ENCODE results near the gene OSTN. TPM values are rescaled to one million over a fixed set of nuclear protein-coding genes. Genes with fewer than 3 reads are reported as not detected.
"Not testable (repeated sequence)": the region's sequence is repeated elsewhere in the genome, so short reads cannot be mapped to it uniquely, and the experiment has no call there.

OSTN gene
- total RNA-seq, 1 donor from 2014 or later, result not detected

- Histone ChIP-seq H3K9me3 (no peaks in the 10 kb centered on the region), H3K27ac (no peak overlapping the region), H3K4me3 (no peak overlapping the region), H3K4me1 (no peaks in the 10 kb centered on the region), H3K27me3 (no peaks in the 10 kb centered on the region), H3K36me3 (no peaks in the 10 kb centered on the region)
- DNase-seq (no peak), ATAC-seq (no peak)
- TF ChIP-seq CTCF (IDR thresholded peaks at IDR 0.05), result no peak
- intact Hi-C loops (cut with DNase I), result no loop called here
Measured at GRCh38 chr3:191262650-191263049, 63.6 kb downstream of the OSTN start.

GRCh38 chr3:191263365-191263764 is 64.3 kb downstream of the OSTN start:
- TF ChIP-seq CTCF (IDR thresholded peaks at IDR 0.05), result no peak
- intact Hi-C loops (cut with DNase I), result no loop called here

GRCh38 chr3:191263850-191264249 is 64.8 kb downstream of the OSTN start:
- Histone ChIP-seq H3K4me1 (no peaks in the 10 kb centered on the region), H3K36me3 (no peaks in the 10 kb centered on the region), H3K4me3 (peak overlapping the region; percentile 9), H3K27ac (peak overlapping the region; percentile 27), H3K27me3 (no peaks in the 10 kb centered on the region), H3K9me3 (no peaks in the 10 kb centered on the region)
- ATAC-seq (peak; percentile 51), DNase-seq (no peak)
- intact Hi-C loops (cut with DNase I), result no loop called here
- no peak for TF ChIP-seq CTCF (IDR thresholded peaks at IDR 0.05)

More at GRCh38 chr3:191263365-191263764, 64.3 kb downstream of the OSTN start:
- no peak for DNase-seq
- H3K9me3 ChIP-seq, result no peaks in the 10 kb centered on the region
- peak overlapping the region; percentile 27 for H3K27ac ChIP-seq
- no peaks in the 10 kb centered on the region for H3K4me1 ChIP-seq
- H3K4me3 ChIP-seq, result peak overlapping the region; percentile 9
- ATAC-seq, result no peak
- no peaks in the 10 kb centered on the region for H3K27me3 ChIP-seq
- no peaks in the 10 kb centered on the region for H3K36me3 ChIP-seq

- Histone ChIP-seq H3K9me3 (no peaks in the 10 kb centered on the region), H3K4me1 (no peaks in the 10 kb centered on the region), H3K36me3 (no peaks in the 10 kb centered on the region), H3K4me3 (no peak overlapping the region), H3K27me3 (no peaks in the 10 kb centered on the region), H3K27ac (no peak overlapping the region)
- intact Hi-C loops (cut with DNase I), result no loop called here
- DNase-seq (no peak), ATAC-seq (no peak)
- TF ChIP-seq CTCF (IDR thresholded peaks at IDR 0.05), result no peak
Measured at GRCh38 chr3:191268737-191269136, 69.7 kb downstream of the OSTN start.

GRCh38 chr3:191269289-191270085 is 70.4 kb downstream of the OSTN start:
- Histone ChIP-seq H3K9me3 (no peaks in the 10 kb centered on the region), H3K36me3 (no peaks in the 10 kb centered on the region), H3K4me1 (no peaks in the 10 kb centered on the region), H3K27ac (no peak overlapping the region), H3K4me3 (no peak overlapping the region), H3K27me3 (no peaks in the 10 kb centered on the region)
- ATAC-seq, result no peak
- TF ChIP-seq CTCF (IDR thresholded peaks at IDR 0.05), result no peak
- intact Hi-C loops (cut with DNase I), result no loop called here
- DNase-seq, result no peak

GRCh38 chr3:191275244-191275643 is 76.2 kb downstream of the OSTN start:
- H3K27me3 ChIP-seq; H3K27ac ChIP-seq; H3K9me3 ChIP-seq; DNase-seq; H3K4me1 ChIP-seq; H3K4me3 ChIP-seq; intact Hi-C loops (cut with DNase I); H3K36me3 ChIP-seq; ATAC-seq: not testable (repeated sequence)

All from upper lobe of right lung (tissue), 1 donor.